ENCODE results near the gene RC3H2.

- no peak for TF ChIP-seq POLR2A (IDR thresholded peaks at IDR 0.05)
- no peak for TF ChIP-seq CTCF (IDR thresholded peaks at IDR 0.05)
Measured at GRCh38 chr9:122897969-122898368, 7.2 kb downstream of the RC3H2 start.
